HG02798 (cell line): ENCODE results near the gene SYT14.
"Not testable (repeated sequence)": the region's sequence is repeated elsewhere in the genome, so short reads cannot be mapped to it uniquely, and the experiment has no call there.

Source experiments
- ATAC-seq: cut with Tn5 transposase; IDR thresholded peaks from one replicate; pipeline ENCODE4 v1.9.1; 2021; ENCODE audit warnings: mild to moderate bottlenecking; ENCODE audit not compliant: unreplicated experiment, poor library complexity

The SYT14 gene

DNA sequence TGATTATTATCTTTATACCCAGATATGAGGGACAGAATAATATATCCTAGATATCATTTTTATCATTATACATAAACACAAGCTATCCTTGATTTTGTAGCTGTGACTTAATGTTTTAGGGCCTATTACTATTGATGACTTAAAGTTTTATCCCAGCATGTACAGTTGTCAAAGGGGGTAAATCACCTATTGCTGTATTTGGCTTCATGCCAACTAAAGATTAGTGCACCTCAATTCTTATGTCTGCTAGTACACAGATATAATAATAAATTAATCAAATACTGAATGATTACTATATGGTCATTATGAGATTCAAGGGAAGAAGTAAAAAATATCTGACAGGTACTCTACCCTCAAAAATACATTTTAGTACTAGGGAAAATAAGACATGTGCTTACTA is 84.0 kb downstream of the SYT14 start:
- ATAC-seq, result no peak

DNA sequence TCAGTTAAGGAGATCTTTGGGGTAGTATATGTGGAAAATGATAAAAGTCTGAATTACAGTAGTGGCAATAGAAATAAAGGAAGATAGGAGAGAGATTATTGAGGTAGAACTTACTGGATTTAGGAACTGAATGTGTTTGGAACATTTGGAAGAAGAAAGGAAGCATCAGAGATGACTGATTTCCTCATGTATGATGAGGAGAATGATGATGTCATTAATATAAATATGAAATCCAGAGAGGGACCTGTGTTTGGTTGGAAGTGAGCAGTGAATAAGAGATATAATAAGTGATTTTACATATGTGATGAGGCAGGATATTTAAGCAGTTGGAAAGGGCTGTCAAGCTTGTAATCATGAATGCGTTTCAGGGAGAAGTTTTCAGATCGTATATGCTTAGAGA is 86.3 kb downstream of the SYT14 start:
- no peak for ATAC-seq

DNA sequence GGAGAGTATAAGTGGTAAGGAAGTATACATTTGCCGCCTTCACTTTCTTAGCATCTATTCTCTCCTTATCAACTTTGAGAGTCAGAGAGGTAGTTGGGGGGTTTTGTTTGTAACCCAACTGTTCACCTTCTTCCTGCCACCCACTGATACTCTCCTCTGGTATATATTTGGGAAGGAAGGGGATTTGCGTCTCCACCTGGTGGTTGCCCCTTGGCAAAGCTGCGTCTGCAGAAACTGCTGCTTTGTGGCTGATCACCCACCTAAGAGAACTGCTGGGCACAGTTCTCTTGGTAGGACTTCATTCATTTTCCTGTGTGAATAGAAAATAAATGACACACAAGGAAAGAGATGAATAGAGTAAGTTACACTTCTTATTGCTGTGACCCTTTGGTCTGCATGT is 87.0 kb downstream of the SYT14 start:
- no peak for ATAC-seq

DNA sequence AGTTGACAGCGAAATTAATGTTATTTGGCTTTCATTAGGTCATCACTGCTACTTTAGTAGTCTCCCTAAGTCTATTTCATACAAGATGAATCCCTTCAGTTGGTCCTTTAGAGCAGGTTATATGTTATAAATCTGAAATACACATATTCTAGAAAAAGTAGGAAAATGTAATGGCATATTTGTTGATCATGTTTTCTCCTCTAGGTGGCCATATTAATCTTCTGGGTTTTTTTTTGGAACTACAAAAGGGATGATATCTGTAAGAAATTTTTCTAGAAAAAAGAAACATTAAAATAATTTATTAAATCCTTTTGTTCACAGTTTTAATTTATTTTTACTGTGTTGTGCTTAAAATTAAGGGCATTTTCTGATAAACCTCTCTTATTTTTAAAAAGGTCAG is 87.9 kb downstream of the SYT14 start:
- no peak for ATAC-seq

DNA sequence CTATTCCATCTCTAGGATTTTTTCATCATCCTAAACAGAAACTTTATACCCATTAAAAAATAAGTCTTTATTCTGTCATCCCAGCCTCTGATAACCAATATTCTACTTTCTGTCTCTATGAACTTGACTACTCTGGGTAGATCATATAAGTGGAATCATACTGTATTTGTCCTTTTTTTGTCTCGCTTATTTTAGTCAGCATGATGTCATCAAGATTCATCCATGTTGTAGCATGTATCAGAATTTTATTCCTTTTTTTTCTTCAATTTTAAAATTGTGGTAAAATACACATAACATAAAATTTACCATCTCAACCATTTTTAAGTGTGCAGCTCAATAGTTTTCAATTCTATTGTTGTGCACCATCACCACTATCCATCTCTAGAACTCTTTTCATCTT is 90.0 kb downstream of the SYT14 start:
- ATAC-seq, result no peak

DNA sequence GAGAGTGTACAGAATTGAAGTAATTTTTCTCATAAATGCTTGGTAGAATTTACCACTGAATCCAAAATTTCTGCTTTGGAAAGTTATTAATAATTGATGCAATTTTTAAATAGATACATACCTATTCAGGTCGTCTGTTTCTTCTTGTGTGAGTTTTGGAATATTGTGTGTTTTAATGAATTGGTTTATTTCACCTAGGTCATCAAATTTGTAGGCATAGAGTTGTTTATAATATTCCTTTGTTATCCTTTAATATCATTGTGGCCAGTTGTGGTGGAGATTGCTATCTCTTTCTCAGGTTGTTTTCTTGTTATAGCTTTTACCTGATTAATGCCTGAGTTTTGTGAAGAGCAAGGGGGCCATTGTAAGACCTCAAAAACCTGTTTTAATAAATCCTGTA is 93.5 kb downstream of the SYT14 start:
- no peak for ATAC-seq

DNA sequence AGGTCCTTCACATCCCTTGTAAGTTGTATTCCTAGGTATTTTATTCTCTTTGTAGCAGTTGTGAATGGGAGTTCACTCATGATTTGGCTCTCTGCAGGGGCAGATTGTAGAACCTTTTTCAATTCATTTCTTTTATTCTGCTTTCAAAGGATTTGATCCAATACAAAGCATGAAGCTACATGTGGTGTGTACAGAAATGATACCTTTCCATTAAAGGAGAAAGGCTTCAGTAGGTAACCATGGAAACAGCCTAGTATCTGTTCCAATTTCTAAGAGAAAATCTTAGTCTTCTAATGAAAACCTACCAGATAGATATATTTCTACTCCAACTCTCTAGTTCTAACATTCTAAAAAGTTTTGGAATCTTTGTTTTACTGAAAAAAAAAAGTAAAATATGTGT is 105.0 kb downstream of the SYT14 start:
- no peak for ATAC-seq

DNA sequence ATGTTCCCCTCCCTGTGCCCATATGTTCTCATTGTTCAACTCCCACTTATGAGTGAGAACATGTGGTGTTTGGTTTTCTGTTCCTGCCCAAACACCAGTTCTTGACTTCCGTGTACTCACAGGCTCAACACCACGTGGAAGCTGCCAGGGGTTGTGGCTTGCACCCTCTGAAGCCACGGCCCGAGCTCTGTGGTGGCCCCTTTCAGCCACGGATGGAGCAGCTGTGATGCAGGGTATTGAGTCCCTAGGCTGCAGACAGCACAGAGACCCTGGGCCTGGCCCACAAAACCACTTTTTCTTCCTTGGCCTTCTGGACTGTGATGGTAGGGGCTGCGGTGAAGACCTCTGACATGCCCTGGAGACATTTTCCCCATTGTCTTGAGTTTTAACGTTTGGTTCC is 111.6 kb downstream of the SYT14 start:
- no peak for ATAC-seq

DNA sequence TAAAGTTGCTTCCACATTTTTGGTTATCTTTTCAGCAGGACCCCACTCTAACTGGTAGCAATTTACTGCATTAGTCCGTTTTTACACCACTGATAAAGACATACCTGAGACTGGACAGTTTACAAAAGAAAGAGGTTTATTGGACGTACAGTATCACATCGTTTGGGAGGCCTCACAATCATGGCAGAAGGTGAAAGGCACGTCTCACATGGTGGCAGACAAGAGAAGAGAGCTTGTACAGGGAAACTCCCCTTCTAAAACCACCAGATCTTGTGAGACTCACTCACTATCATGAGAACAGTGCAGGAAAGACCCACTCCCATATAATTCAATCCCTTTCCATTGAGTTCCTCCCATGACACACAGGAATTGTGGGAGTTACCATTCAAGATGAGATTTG is 112.5 kb downstream of the SYT14 start:
- ATAC-seq, result not testable (repeated sequence)

DNA sequence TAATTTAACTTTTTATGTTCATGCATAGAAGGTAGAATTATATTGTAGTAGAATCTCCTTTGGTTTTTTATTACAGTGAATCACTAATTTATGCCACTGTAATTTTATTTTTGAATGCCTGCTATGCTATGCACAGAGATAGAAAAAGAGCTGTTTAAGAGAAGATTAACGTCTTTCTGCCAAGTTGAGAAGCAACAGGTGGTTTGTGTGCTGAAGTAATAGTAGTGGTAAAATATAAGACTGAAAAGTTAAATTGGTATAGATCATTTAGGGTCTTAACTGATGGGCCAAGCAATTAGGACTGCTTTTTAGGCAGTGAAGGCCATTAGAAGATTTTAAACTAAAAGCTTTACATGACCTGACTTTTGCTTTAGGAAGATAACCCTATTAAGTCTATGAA is 115.1 kb downstream of the SYT14 start:
- ATAC-seq, result no peak

DNA sequence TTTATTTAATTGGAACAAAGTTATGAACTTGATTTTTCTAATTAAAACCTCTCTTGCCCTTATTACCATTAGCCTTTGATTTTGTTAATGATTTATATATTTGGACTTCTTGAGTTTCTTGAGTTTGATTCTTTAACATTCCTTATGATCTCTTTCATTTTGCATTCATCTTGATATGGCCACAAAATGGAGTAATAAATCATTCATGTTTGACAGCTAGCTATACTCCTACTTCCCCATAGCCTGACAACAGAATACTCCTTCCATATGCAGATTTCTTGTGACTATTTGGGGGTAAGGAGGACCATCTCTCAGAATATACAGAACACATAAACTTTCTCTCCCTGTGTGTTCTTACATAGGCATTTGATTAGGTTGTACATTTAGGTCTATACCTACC is 119.6 kb downstream of the SYT14 start:
- ATAC-seq, result no peak

DNA sequence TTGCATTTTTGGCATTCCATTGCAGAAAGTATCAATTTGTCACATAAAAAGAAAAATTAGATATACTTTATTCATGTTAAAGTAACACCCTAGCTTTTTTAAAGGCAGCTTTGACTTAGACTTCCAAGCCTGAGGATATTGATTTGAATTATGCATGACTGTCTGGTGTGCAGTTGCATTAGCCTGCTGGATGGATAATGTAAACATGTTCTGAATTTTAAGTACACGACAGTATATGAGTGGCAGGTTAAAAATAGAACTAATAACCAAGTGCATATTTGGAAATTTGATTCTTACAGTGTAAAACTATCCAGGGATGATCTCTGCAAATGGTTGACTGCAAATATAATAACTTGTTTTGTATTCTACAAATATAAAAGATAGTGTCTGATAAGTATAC is 124.0 kb downstream of the SYT14 start:
- ATAC-seq, result no peak

DNA sequence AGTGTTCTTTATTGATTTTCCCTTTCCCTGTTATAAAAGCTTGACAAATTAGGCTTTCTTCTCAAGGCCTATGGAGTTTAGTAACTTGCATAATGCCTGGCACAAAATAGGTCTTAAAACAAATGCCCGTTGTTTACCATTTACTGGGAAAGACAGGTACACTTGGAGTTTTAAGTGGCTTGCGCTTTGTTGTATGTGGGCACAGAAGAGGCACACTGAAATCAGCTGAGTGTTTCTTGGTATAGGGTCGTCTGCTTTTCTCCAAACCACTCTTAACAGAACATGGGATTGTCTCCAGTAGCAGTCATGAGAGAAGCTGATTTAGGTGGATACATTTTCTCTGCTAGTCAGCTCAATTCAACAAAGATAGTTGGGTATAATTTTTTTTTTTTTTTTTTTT is 132.5 kb downstream of the SYT14 start:
- ATAC-seq, result no peak

DNA sequence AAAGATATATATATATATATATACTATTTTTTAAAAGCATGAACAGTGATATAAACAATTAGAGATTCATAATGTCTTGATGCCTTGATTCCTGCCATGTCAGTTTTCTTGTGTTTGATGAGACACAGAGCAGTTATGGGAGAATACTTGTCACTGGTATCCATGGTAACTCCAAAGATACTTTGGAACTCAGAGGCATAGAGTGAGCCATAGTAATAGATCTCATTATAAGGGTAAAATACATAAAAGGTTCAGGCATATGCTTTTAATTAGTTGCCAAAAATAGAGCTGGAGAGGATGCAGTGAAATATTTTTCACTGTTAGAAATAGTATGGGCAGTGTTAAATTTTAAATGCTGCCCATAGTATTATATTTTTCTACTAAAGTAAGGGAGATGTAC is 134.1 kb downstream of the SYT14 start:
- no peak for ATAC-seq

DNA sequence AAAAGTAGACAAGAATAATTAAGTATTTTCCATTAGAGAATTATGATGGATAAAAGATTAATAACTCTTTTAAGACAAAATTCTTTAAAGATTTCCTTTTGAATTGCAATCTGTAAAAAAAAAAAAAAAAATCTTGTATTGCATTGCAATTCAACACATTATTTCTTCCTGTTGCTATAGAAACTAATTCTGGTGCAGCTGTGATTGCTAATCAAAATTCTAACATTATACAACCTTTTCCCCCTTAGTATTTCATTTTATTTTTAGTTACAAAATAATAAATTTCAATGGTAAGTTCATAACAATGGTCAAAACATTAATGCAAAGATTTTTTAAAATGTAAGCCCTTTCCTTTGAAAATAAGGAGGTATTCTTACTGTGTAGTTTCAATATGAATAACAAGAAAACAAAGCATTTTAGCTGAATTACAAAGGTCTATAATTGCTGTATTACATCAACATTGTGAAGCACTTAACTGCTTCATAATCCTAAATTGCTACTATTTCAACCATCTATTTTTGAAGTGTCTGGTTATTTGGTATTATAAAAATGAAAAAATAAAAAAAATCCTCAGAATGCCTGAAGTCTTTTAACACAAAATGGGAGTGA is 135.0 kb downstream of the SYT14 start:
- ATAC-seq, result no peak

DNA sequence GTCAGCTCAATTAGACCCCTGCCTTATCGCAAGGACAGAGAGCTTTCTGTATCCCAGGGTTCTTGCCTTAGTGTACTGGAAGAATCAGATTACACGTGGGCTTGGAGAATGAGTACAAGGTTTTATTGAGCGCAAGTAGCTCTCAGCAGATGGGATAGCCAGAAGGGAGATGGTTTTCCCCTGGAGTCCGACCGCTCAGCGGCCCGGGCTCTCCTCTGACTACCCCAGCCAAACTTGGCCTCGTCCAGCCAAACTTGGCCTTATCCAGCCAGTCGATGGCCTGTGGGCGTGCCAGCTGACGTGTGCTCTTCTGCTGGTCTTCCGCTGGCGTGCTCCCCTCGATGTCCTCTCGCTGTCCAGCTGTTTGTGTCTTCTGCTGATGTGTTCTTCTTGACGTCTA is 136.9 kb downstream of the SYT14 start:
- ATAC-seq, result no peak

DNA sequence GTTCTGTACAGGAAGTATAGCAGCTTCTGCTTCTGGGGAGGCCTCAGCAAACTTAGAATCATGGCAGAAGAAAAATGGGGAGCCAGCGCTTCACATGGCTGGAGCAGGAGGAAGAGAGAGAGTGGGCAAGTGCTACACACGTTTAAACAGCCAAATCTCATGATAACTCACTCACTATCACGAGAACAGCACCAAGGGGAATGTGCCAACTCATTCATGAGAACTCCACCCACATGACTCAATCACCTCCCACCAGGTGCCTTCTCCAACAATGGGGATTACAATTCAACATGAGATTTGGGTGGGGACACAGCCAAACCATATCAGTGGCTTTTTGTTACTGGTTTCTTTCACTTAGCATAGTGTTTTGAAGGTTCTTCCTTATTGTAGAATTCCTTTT is 138.6 kb downstream of the SYT14 start:
- no peak for ATAC-seq

DNA sequence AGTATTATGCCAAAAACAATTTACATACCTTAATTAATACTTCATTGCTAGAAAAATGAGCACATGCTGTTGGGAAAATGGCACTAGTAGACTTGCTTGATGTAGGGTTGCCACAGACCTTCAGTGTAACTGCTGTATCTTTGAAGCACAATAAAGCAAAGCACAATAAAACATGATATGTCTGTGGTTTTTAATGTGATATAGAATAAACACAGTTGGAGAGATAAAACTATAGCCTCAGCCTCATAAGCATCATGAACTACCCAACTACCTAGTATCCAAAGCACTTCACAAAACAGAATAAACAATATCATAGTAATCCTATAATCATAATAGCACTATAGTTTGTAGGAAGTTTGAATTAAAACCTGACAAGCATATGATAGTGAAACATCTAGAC is 143.5 kb downstream of the SYT14 start:
- ATAC-seq, result no peak

DNA sequence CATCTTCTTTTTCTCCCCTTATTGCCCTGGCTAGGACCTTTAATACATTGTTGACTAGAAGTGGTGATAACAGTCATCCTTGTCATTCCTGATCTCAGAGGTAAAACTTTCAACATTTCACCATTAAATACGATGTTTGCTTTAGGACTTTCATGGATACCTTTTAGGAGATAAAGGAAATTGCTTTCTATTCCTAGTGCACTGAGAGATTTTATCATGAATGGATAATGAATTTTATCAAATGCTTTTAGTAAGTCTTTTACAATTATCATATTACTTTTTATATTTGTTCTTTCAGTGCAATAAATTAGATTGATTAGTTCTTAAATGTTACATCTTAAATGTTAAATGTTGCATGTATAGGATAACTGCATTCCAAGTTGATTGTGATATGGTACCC is 147.3 kb downstream of the SYT14 start:
- ATAC-seq, result no peak

DNA sequence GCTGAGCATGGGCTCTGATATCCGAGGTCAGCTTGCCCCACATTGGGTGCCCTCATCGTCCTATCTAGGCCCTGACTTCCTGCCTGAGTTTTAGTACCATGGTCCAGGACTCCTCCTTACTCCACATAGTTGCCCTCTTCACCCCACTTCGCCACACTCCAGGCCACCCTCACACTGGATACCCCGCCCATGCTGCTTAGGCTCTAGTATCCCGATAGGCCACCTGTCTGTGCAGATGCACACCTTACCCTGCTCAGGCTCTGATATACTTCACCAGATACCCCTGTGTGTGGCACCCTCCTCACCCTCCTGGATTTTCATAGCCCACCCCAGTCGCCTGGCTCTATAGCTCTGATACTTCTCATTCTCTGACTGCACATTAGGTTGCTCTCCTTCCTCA is 149.0 kb downstream of the SYT14 start:
- no peak for ATAC-seq

DNA sequence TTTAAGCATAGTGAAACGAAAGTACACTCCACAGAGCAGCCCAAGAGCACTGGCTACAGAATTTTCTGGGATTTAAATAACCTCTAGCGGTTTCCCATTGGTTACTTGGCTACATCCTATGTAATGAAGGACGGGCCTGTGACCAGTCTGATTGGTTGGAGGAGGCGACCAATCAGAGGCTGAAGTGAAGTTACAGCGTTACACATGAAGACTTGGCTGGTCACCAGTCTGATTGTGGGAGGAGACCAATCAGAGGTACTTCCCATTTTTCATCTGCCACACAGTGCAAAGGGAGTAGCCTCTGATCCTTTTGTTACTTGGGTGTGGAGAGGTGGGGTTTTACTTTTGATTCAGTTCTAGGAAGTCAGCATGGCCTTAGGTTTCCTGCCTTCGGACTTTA is 151.8 kb downstream of the SYT14 start:
- ATAC-seq, result no peak

DNA sequence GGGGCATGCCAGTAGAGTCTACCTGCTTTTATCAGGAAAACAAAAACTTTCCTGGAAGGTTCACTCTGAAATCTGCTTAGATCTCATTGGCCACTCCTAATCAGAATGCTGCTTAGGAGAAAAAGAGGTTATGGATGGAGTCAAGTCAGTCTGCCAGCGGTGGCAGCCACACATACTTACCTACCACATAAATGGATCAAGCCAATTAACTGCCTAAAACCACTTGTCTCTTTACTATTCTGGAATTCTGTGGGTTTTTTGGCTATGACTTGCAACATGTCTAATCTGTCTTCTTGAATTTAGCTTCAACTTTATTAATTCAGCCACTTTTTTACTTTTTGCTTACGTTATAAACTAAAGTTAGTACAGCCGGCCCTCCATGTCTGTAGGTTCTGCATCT is 154.3 kb downstream of the SYT14 start:
- ATAC-seq, result no peak

DNA sequence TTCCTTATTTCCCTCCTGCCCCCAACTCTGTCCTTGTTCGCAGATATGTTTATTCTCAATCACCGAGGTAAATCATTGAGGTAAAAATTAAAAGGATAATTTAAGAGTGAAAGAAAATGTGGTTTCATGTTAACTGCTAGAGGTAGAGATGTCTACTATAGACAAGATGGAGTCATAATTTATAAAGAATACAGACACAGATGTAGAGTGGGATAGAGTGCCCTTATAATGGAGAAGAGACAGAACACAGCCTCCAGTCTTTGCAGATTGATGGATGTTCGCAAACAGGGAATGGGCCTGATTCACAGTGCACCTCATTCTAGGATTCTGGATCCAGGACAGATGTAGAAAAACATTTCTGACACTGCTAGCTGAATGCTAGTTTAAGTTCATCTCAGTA is 155.4 kb downstream of the SYT14 start:
- no peak for ATAC-seq
